ENCODE data around the gene HOXA10. TPM values are rescaled to one million over a fixed set of nuclear protein-coding genes. Genes with fewer than 3 reads are reported as not detected.

Gene HOXA10
- total RNA-seq, 4 donors from 2014 or later, result 19.0 to 34.1 (median 24.9) TPM

DNA sequence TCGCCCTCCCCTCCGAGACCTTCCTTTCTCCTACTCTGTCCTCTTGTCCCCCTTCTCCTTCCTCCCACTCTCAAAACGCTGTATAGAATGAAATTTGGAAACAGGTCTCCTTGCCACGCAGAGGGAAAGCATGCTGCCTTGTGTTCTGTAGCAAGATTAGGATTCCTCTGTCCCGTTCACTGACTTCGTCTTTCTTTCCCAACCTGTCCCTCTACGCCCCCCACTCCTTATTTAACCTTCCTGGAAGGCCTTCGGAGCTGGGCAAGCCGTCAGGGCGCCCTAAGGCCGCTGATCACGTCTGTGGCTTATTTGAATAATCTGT lies 10.1 kb downstream of the HOXA10 start:
- H3K4me3 ChIP-seq, result peak overlapping the region; percentile 47 to 74 (median 53)
- peaks cover 0 to 91% of the 10 kb centered on the region in 2 donors for H3K27me3 ChIP-seq
- H3K36me3 ChIP-seq, result no peaks in the 10 kb centered on the region
- WGBS, 2 donors, result 22 to 28% methylated on average over 12 of the region's 12 CpGs
- peak overlapping the region in 3 of 4 donors; percentile 71 to 88 (median 87) for H3K27ac ChIP-seq
- H3K9me3 ChIP-seq, result no peaks in the 10 kb centered on the region
- TF ChIP-seq, protein P1, sequence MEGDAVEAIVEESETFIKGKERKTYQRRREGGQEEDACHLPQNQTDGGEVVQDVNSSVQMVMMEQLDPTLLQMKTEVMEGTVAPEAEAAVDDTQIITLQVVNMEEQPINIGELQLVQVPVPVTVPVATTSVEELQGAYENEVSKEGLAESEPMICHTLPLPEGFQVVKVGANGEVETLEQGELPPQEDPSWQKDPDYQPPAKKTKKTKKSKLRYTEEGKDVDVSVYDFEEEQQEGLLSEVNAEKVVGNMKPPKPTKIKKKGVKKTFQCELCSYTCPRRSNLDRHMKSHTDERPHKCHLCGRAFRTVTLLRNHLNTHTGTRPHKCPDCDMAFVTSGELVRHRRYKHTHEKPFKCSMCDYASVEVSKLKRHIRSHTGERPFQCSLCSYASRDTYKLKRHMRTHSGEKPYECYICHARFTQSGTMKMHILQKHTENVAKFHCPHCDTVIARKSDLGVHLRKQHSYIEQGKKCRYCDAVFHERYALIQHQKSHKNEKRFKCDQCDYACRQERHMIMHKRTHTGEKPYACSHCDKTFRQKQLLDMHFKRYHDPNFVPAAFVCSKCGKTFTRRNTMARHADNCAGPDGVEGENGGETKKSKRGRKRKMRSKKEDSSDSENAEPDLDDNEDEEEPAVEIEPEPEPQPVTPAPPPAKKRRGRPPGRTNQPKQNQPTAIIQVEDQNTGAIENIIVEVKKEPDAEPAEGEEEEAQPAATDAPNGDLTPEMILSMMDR (IDR thresholded peaks at IDR 0.05), result no peak
- TF ChIP-seq POLR2A (IDR thresholded peaks at IDR 0.05) (no peak), EP300 (IDR thresholded peaks at IDR 0.05) (no peak)
- peaks cover 0 to 72% (median 16%) of the 10 kb centered on the region in 4 donors for H3K4me1 ChIP-seq
- DNase-seq (ENCODE audit: low spot score in 2 of 2), result no peak

DNA sequence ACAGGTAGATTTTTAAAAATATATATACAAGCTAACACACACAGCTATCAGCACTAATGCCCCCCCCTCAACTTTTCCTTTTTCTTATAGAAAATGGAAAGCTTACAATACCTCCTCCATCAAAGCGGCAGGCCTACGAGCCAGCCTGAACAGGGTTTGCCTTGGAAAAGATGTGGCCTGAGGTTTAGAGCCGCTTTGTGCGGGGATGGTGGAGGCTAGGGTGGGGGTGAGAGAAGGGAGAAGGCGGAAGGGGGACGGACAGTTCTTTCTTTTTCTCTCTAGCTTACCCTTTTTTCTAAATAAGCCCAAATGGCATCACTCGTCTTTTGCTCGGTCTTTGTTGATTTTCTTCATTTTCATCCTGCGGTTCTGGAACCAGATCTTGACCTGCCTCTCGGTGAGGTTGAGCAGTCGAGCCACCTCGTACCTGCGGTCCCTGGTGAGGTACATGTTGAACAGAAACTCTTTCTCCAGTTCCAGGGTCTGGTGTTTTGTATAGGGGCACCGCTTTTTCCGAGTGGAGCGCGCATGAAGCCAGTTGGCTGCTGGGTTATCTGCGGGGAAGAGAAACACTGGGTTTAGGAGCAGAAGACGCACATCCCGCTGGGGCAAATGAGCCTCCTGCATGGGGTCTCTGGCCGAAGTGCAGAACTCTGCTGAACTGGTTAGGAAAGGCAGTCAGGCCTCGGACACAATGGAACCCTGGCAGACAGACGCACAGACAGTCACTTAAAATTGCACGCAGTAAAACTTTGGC lies 10.7 kb downstream of the HOXA10 start:
- peak overlapping the region in 3 of 4 donors; percentile 71 to 88 (median 87) for H3K27ac ChIP-seq
- peaks cover 0 to 91% of the 10 kb centered on the region in 2 donors for H3K27me3 ChIP-seq
- 51 to 56% methylated on average over 24 of the region's 24 CpGs for WGBS, 2 donors
- TF ChIP-seq, protein P1 (IDR thresholded peaks at IDR 0.05), result no peak
- TF ChIP-seq EP300 (IDR thresholded peaks at IDR 0.05), result no peak
- H3K36me3 ChIP-seq, result no peaks in the 10 kb centered on the region
- peaks cover 0 to 72% (median 16%) of the 10 kb centered on the region in 4 donors for H3K4me1 ChIP-seq
- H3K4me3 ChIP-seq, result peak overlapping the region; percentile 47 to 74 (median 53)
- no peaks in the 10 kb centered on the region for H3K9me3 ChIP-seq
- DNase-seq (ENCODE audit: low spot score in 2 of 2), result peak in 1 of 2 donors; percentile 10

- 71 to 79% methylated on average over 7 of the region's 7 CpGs for WGBS, 2 donors
- Histone ChIP-seq H3K9me3 (no peaks in the 10 kb centered on the region), H3K4me3 (peak overlapping the region in 2 of 4 donors; percentile 50 to 74), H3K27me3 (peaks cover 0 to 91% of the 10 kb centered on the region in 2 donors), H3K4me1 (peaks cover 0 to 70% (median 16%) of the 10 kb centered on the region in 4 donors), H3K27ac (peak overlapping the region in 1 of 4 donors; percentile 88), H3K36me3 (no peaks in the 10 kb centered on the region)
- TF ChIP-seq EP300 (IDR thresholded peaks at IDR 0.05), result no peak
- TF ChIP-seq, protein P1 (IDR thresholded peaks at IDR 0.05), result no peak
- TF ChIP-seq POLR2A (IDR thresholded peaks at IDR 0.05), result no peak
- no peak for DNase-seq (ENCODE audit: low spot score in 2 of 2)
Measured at GRCh38 chr7:27162561-27163287, 11.4 kb downstream of the HOXA10 start.

DNA sequence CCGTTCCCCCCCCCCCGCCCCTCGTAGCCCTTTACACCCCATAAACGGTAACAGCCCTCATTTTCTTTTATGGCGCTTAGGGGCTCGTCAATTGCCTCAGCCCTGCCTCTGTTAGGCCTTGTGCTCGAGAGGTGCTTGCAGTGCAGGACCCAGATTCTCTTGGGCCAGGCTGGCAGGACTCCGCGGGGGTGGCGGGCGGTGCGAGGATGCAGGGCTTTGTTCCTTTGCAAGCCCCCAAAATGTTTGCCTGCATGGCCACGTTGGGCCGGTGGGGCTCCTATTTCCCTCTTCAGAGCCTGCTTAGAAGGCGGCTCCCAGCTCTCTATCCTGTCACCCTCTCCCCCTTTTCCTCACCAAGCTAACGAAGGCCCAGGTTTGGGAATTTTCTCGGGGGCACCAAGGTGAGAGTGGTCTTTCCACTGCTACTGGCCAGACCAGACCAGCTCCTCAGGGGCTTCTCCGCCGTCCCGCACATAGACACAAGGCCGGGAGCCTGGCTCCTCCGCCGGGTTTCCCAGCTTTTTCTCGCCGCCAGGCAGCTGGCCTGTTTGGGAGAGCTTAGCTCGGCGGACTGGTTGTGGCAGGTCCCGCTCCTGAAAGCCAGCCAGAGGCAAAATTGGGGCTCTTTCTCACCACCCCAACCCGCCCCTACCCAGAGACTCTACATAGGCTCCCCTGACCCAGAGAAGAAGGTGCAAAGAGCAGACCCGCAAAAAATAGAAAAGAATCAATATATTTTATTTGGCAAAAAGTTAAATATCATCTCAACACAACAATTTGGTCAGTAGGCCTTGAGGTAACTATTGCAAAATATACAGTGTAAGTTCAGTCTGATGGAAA lies 12.2 kb downstream of the HOXA10 start:
- 50 to 52% methylated on average over 20 to 30 of the region's 30 CpGs for WGBS, 2 donors
- Histone ChIP-seq H3K4me1 (peaks cover 0 to 66% (median 16%) of the 10 kb centered on the region in 4 donors), H3K36me3 (no peaks in the 10 kb centered on the region), H3K27me3 (peaks cover 0 to 91% of the 10 kb centered on the region in 2 donors), H3K27ac (peak overlapping the region in 3 of 4 donors; percentile 32 to 64 (median 60)), H3K9me3 (no peaks in the 10 kb centered on the region), H3K4me3 (peak overlapping the region in 2 of 4 donors; percentile 44 to 59)
- peak in 1 of 2 donors; percentile 13 for DNase-seq (ENCODE audit: low spot score in 2 of 2)
- TF ChIP-seq EP300 (IDR thresholded peaks at IDR 0.05) (no peak), POLR2A (IDR thresholded peaks at IDR 0.05) (no peak)
- TF ChIP-seq, protein P1 (IDR thresholded peaks at IDR 0.05), result no peak
